ENCODE results near the gene PTCH1.

Gene PTCH1

DNA sequence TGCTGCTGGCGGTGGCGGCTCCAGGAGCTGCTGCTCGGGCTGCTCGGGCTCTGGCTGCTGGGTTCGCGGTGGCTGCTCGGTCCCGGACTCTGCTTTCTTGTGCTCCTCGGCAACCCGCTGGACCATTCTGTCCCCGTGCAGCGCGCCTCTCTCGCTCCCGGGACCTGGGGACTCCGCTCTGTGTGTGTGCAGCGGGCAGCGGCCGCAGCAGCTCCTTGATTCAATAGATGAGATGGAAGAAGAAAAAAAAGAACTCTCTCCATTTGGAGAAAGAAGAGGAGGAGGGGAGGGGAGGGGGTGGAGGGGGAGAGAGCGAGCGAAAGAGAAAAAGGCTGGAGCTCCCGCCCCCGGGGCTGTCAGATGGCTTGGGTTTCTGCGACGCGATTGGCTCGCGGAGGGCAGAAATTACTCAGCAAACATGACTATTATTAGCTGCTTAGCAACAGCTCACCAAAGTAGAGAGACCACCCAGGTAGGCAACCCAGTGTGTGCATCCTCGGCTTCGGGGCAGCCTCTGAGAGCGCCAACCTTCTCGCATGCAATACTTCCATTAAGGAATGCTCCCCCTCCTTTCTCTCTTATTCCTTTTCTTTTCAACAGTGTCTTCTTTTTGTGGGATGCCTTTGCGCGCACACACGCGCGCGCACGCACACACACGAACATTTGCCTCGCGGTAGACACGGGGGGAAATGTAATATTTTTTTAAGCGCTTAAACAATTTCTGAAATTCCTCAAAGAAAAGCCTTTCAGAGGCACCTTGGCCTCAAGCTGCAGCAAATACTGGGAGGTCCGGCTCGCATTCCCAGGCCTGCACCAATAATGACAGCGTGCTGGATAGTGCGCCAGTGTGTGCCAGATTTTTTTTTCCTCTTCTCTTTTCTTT lies 7.6 kb downstream of the PTCH1 start:
- H3K4me3 ChIP-seq (ENCODE audit: low read length) = peak overlapping the region; percentile 81
- TF ChIP-seq, protein P1, sequence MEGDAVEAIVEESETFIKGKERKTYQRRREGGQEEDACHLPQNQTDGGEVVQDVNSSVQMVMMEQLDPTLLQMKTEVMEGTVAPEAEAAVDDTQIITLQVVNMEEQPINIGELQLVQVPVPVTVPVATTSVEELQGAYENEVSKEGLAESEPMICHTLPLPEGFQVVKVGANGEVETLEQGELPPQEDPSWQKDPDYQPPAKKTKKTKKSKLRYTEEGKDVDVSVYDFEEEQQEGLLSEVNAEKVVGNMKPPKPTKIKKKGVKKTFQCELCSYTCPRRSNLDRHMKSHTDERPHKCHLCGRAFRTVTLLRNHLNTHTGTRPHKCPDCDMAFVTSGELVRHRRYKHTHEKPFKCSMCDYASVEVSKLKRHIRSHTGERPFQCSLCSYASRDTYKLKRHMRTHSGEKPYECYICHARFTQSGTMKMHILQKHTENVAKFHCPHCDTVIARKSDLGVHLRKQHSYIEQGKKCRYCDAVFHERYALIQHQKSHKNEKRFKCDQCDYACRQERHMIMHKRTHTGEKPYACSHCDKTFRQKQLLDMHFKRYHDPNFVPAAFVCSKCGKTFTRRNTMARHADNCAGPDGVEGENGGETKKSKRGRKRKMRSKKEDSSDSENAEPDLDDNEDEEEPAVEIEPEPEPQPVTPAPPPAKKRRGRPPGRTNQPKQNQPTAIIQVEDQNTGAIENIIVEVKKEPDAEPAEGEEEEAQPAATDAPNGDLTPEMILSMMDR (conservative IDR thresholded peaks at IDR 0.05; ENCODE audit: low read length) = no peak
- DNase-seq (ENCODE audit: low read depth) = peak; percentile 85

DNA sequence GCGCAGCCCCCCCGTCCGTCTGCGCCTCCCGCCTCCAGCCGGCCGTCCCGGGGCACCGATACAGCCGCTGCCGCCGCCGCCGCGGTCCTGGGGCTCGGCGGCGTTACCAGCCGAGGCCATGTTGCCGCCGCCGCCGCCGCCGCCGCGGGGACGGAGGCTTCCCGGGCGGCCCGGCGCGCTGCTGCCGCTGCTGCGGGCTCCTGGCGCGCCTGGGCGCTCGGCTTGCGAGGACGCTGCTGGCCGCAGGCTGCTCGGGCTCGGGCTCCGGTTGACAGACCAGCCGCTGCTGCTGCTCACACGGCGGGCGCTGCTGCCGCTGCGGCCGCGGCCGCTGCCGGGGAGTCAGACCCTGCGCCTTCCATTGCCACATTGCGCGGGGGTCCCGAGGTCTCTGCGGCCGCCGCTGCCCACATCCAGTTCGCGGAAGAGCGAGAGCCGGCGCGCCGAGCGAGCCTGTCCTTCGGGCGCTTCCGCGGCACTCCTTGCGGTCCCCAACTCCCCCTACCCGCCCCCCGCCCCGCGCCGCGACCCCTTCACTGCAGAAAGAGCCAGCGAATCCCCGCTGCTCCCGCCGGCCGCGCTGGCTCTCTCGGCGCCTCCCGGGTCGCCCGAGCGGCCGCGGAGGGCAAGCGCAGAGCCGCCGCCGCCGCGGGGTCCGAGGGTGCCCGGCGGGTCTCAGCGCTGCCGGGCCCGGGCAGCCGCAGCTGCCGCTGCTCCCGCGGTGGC lies 8.4 kb downstream of the PTCH1 start:
- peak; percentile 36 for DNase-seq (ENCODE audit: low read depth)
- H3K4me3 ChIP-seq (ENCODE audit: low read length) = peak overlapping the region; percentile 81
- TF ChIP-seq, protein P1 (conservative IDR thresholded peaks at IDR 0.05; ENCODE audit: low read length) = no peak

DNA sequence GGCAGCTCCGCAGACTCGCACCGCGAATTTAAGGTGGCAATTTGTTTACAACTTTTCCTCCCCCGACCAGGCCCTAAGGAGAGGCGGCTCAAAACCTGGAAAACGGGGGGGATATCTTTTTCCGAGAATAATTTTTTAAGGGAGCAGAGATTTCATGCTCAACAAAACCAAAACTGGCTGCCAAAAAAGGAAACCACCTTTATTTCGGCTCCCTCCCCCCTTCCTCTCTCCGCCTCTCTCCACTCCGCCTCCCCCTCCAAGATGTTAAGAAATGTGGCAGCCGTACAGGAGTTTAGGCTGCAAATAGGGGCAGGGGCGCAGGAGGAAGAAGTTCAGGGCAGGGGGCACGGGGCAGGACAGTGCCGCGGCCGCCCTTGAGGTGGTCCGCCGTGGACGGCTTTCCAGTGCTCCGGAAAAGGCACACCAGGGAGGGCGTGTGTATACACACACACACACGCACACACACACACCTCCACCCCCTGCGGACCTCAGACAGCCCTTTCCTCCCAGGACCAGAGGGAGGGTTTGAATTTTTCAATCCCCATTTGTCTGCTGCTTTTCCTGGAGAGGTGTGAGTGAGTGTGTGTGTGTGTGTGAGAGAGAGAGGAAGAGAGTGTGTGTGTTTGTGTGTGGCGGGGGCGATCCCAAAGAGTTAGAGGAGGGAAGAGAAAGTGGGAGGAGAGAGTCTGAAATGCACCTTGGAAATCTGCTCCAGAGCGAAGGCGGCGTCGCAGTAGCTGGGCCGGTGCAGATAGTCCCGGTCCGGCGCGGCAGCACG lies 9.1 kb downstream of the PTCH1 start:
- TF ChIP-seq, protein P1 (conservative IDR thresholded peaks at IDR 0.05; ENCODE audit: low read length) = no peak
- H3K4me3 ChIP-seq (ENCODE audit: low read length) = peak overlapping the region; percentile 81
- peak; percentile 67 for DNase-seq (ENCODE audit: low read depth)

DNA sequence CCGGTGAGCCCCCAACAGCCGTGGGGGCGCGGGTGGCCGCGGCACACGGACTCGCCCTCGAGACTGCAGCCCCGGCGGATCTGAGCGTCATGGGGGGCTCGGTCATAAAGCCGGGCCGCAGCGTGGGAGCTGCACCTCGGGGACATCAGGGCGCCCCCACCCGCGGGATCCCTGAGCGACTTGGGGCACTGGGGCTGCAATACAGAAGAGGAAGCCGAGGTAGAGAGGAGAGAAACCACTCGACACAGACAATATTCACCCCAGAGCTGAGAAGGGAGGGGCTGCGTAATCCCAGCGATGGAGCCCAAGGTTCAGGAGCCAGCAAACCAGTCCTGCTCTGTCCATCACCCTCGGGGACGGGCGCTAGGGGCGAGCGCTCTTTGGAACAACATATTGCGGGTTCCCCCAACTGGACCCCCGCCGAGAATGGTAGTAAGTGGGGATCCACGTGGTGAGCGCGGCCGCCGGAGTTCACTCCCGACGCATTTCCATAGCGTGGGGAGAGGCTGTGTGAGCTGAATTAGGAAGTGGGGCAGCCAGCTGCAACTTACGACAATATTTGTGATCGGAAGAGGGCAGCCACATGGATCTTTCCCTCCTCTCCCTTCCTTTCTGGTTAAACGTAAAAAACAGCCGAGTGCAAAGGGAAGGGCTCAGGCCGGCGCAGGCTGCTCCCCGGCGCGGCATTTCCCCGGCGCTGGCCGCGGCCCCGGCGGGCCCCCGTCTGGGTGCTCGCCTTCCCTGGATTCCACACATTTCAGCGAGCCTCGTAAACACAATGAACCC lies 9.9 kb downstream of the PTCH1 start:
- H3K4me3 ChIP-seq (ENCODE audit: low read length) = peak overlapping the region; percentile 81
- TF ChIP-seq, protein P1 (conservative IDR thresholded peaks at IDR 0.05; ENCODE audit: low read length) = no peak
- DNase-seq (ENCODE audit: low read depth) = peak; percentile 68

DNA sequence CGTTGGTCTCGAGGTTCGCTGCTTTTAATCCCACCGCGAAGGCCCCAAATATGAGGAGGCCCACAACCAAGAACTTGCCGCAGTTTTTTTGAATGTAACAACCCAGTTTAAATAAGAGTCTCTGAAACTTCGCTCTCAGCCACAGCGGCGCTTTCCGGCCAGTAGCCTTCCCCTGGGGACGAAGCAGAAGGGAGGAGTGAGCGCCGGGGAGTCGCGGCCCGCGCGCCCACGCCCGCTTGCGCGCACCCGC lies 10.4 kb downstream of the PTCH1 start:
- peak overlapping the region; percentile 81 for H3K4me3 ChIP-seq (ENCODE audit: low read length)
- peak; percentile 49 for DNase-seq (ENCODE audit: low read depth)
- TF ChIP-seq, protein P1 (conservative IDR thresholded peaks at IDR 0.05; ENCODE audit: low read length) = no peak

DNA sequence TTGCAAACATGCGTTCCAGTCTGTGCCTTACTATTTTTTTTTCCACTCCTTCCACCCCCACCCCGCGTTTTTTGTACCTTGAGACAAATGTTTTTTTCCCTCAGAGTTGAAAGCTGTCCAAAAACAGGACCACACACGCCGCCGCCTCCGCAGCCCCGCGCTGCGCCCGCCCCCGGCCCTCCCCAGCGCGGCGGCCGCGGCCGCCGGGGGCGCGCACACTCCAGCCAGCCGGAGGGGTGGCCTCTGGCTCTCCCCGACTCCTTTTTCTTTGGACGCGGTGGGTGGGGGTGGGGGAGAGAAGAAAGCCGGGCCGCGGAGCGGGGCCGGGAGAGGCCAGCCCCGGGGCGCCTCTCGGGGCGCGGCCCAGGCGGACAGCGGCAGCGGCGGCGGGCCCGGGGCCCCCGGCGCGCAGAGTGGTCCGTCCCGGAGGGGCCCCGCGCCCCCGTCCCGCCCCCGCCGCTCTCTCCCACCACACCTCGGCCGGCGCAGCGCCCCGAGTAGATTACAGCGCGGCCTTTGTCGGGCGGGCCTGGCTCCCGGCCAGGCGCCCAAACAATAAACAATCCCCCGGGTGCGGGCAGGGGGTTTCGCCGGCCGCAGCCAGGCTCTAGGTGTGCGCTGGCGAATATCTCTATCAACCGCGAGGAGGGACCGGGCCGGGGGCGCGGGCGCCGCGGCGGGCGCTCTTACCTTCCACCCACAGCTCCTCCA lies 10.9 kb downstream of the PTCH1 start:
- H3K4me3 ChIP-seq (ENCODE audit: low read length) = peak overlapping the region; percentile 81
- DNase-seq (ENCODE audit: low read depth) = peak; percentile 41
- TF ChIP-seq, protein P1 (conservative IDR thresholded peaks at IDR 0.05; ENCODE audit: low read length) = no peak

All from AG10803 (cell line).